Fibroblast of villous mesenchyme (primary cell): Measurements from ENCODE around the gene ADRA2A. TPM values are rescaled to one million over a fixed set of nuclear protein-coding genes. Genes with fewer than 3 reads are reported as not detected.

Experiments
- DNase-seq: peaks from one replicate; pipeline ENCODE4 v3.0.0-alpha.2; 2010; ENCODE audit warnings: low read depth
- H3K4me3 ChIP-seq: 2 replicates; pipeline ENCODE4 v1.5.1; 2011; ENCODE audit warnings: low read depth, mild to moderate bottlenecking, low read length
- CTCF ChIP-seq: IDR thresholded peaks from 2 replicates; pipeline ENCODE4 v1.5.1; 2012; ENCODE audit warnings: low read depth, mild to moderate bottlenecking, low read length; ENCODE audit not compliant: insufficient read depth
- small RNA-seq: library from RNA; depleted of rRNA; stranded (forward); fragments of <200 nt; gene quantifications from one replicate; pipeline ENCODE3, GENCODE V24; 2012
- total RNA-seq: library from RNA; depleted of rRNA; stranded (reverse); fragments of >200 nt; gene quantifications from 2 replicates; pipeline ENCODE4 v1.2.3, GENCODE V29; 2012

ADRA2A gene
- total RNA-seq, 1 donor, result 3.0 TPM

GRCh38 chr10:111129363-111129762, 52.5 kb downstream of the ADRA2A start:
- DNase-seq, result no peak
- no peak overlapping the region for H3K4me3 ChIP-seq
- no peak for TF ChIP-seq CTCF

GRCh38 chr10:111130471-111130870, 53.6 kb downstream of the ADRA2A start:
- TF ChIP-seq CTCF, result no peak
- DNase-seq, result no peak

More at GRCh38 chr10:111130471-111130870, 53.6 kb downstream of the ADRA2A start:
- H3K4me3 ChIP-seq, result no peak overlapping the region

Small RNA genes within 50 kb of the gene (small RNA-seq; reads per million reads assigned to genes)
- gene AL355863.1, result not detected

Other genes with a start within 250 kb of the ADRA2A start
- gene PDCD4, start 205.1 kb upstream of the ADRA2A start, total RNA-seq, result 18.4 and 35.8 TPM in 2 replicates
- 20.6 and 23.3 TPM in 2 replicates for gene BBIP1, start 157.8 kb upstream of the ADRA2A start, total RNA-seq
- gene SHOC2, start 157.4 kb upstream of the ADRA2A start, total RNA-seq, result 50.9 and 69.5 TPM in 2 replicates